Islet of Langerhans (tissue), 1 donor: Measurements from ENCODE around the gene UFM1.
A peak's percentile ranks its signal among the peaks of the same experiment; 100 is the strongest.
"Not testable (repeated sequence)": the region's sequence is repeated elsewhere in the genome, so short reads cannot be mapped to it uniquely, and the experiment has no call there.

Experiments
- FAIRE-seq: peaks from one replicate; lab custom pipeline; 2011; peaks lifted over from hg19 to GRCh38; lab: Jason Lieb, UNC

UFM1 gene

DNA sequence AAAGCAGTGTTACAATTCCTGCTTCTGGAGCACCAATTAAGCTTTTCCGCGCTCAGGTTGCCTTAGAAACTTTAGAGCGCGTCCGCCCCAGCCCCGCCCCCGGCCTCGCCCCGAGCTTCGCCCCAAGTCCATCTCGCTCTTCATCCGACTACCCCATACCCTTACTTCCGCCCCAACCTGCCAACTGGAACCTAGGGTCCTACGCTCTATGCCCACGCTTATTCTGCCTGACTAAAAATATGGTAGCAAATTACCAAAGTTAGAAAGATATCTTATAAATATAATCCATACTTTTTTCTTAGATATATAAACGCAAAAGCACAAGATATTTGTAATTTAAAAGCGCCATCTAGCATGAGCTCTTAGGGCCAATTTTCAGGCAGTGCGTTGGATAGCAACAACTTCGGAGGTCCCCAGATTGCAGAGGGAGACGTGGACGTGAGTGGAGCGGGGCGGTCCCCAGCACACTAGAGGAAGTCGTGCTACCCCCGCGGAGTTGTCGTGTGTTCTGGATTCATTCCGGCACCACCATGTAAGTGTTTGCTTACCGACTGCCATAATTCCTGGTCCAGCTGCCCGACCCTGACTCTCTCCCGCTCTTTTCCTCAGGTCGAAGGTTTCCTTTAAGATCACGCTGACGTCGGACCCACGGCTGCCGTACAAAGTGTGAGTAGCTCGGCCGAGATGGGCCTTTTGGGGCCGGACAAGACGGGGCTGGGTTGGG, at the start of gene UFM1:
Gene UFM1, plus strand, starts transcription at position 462 of the 724 bp plus-strand sequence. Its CDS starts 69 bp downstream, at position 531.
- peak; percentile 100 for FAIRE-seq

DNA sequence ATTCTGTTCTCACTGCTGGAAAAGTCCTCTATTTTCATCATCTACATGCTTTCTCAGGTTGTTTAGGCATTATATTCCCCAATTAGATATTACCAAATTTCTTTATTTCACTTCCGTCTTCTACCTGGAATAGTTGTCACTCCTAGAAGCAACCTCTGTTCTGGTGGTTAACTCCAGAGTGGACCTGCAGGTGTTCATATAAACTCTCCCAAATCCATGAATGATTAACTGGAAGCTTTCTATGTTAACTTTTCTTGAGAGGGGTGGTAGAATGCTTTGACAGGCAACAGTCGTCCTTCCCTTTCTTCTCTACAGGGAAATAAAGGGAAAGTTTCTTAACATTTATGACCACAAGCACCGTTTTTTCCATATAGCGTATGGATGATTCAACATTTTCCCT, 48.4 kb upstream of the UFM1 start:
- FAIRE-seq = no peak

DNA sequence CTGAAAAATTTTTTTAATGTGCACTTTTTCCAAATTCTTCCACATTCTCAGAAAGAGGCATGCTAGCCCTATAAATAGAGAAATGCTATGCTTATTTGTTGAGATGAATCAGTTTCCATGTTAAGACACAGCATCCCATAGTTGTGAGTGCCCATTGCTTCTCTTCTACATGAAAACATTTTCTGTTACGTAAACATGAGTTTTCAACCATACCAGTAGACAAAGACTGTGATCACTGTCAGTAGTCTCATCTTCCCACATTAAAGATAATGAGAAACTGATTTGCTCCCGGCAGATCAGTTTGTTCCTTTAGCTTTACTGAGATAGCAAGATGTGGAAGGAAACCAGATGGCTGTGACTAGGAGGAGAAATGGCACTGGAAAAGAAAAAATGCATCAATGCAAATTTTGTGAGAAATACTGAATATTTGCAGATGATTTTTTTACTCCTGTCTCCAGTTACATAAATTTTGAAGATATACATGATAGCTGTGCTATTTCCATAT, 45.8 kb upstream of the UFM1 start:
- FAIRE-seq = no peak

DNA sequence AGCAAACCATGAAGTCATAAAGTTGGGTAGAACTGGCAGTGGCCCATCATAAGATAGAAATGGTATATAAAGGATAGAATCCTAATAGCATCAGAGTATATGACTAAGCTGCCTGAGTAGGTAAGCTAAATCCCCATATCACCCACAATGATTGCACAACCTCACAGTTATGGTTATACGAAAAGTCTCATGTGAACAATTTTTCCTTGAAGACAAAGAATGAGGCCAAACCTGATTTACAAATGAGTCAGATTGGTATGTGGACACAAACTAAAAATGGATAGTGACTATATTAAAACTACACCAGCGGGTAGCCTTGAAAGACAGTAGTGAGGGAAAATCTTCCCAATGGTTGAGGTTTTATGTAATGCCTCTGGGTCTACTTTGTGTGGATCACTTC, 40.9 kb upstream of the UFM1 start:
- no peak for FAIRE-seq

DNA sequence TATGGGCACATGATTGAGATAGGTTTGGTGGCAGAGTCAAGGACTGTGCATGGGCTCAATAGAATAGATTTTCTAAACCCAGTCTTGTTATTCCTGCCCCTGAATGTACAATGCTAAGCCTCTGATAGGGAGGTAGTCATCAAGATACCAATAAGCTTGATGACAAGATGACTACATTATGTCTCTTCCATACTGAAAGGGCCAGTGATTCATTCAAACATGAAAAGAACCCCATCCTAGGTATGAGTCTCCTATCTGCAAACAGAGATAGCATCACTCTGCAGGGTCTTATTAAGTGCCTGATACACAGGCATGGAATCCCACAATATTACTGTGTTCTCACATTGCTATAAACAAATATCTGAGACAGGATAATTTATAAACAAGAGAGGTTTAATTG, 40.3 kb upstream of the UFM1 start:
- no peak for FAIRE-seq

DNA sequence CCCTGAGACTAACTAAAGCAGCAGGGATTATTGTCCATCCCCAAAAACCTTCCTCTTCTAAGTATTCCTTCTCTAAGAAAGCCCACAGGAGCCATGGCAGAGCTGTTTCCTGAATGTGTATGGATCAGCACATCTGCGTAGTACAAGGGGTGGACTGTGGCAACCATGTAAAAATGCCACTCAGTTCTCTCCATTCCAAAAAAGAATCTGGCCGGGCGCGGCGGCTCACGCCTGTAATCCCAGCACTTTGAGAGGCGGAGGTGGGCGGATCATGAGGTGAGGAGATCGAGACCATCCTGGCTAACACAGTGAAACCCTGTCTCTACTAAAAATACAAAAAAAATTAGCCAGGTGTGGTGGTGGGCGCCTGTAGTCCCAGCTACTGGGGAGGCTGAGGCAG, 38.5 kb upstream of the UFM1 start:
- FAIRE-seq = not testable (repeated sequence)

DNA sequence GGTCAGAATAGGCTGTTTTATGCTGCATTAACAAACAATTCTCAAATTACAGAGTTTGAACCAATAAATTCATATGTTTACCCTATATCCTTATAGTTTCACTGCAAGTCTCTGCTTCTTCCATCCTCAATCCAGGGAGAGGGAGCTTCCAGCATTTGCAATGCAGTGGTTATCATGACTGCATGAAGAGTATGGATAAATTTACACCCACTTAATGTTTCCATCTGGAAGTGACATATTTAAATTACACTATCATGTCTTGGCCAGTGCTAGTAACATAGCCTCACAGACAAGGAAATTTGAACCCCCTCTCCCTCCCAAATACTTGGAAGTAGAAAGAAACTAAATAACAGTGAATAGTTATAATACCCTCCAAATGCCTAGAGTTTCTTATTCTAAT, 33.5 kb upstream of the UFM1 start:
- no peak for FAIRE-seq

DNA sequence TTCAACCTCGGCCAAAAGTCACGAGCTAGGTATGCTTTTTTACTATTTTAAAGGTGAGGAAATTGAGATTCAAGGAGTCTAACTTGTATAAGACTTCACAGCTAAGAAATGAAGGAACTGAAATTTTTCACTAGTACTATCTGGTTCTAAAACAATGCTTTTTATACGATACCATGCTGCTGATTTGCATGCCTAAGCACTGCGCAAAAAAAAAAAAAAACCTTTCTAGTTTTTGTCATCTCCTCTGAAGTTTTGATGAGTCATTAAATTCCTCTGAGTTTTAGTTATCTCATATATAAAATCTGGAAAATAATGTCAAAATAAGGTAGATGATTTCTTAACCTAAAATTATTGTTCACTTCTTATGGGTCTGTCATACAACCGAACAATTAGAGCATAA, 28.0 kb upstream of the UFM1 start:
- no peak for FAIRE-seq

DNA sequence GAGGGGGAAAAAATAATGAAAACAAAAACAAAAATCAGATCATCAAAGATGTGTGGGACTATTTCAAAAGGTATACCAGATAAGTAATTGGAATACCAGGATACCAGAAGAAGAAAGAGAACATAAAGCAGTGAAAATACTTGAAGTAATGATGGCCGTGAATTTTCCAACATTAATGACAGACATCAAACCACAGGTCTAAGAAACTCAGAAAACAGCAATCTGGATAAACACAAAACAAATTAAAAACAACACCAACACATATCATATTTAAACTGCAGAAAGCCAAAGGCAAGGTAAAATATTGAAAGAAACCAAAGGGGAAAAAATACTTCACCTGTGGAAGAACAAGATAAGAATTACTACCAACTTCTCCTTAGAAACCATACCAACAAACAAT, 24.2 kb upstream of the UFM1 start:
- no peak for FAIRE-seq

DNA sequence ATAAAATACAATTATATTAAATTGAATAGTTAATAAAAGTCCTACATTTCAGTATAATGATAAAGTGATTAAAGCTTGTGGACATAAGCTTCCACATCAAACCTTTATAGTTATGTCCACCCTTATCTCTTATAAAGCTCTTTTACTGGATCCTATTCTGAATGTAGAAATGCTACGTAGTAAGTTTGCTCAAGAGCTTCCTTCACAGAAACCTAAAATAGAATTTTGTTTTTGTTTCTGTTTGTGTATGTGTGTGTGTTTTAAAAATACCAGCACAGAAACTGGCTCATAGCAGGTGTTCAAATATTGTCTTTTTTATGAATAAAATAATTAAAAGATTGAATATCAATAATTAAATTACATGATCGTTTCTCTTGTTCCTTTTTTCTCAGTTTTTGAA, 21.0 kb upstream of the UFM1 start:
- no peak for FAIRE-seq

DNA sequence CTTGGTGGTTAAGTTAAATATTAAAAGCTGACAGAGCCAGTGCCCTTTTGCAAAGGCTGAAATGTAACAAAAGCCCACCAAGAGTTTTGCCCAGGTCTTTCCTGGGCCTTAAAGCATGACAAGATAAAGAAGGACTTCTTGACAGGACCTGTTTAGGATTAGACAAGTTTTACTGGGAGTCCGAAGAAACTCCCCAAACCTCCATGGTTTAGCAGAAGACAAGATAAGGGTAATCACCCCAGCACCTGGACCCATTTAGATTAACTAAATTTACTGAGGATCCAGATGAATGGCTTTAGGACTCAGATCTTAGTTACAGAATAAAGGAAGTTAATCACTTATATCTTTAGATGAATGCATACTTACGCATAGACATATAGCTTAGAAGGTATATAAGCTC, 14.8 kb upstream of the UFM1 start:
- no peak for FAIRE-seq

DNA sequence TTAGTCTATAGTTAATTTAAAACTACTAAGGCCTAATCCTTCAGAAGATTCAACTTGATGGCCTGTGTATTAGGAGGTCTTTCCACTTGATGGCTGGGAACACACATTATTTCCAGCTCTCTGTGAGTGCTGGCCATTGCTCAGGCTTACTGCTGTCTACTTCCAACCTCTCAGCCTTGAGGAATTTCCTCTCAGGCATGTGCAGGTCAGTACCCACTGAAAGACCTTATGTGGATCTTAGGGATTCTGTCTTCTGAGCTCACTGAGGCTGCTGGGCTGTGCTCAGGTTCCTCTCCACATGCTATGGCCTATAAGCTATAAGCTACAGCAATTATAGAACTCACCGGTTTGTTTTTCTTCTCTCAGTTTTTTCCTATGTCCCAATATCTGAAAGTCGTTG, 11.6 kb upstream of the UFM1 start:
- FAIRE-seq = no peak

DNA sequence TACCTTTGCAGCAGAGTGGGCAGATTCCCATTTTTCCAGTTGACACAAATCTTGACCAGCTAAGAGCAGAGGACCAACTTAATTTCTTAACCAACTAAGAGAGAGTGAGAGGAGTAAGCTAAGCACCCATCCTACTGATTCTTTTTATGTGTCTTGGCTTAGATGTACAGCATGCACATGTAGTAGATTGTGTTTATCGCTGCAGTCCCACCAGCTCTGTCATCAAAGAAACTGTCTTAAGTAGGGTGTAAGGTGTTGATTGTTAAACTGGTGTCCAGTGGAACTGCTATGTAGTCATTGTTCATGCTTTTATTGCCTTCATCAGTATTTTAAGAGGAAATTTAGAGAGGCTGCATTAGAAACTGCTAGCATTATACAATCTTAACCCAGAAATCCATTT, 9.0 kb upstream of the UFM1 start:
- no peak for FAIRE-seq

DNA sequence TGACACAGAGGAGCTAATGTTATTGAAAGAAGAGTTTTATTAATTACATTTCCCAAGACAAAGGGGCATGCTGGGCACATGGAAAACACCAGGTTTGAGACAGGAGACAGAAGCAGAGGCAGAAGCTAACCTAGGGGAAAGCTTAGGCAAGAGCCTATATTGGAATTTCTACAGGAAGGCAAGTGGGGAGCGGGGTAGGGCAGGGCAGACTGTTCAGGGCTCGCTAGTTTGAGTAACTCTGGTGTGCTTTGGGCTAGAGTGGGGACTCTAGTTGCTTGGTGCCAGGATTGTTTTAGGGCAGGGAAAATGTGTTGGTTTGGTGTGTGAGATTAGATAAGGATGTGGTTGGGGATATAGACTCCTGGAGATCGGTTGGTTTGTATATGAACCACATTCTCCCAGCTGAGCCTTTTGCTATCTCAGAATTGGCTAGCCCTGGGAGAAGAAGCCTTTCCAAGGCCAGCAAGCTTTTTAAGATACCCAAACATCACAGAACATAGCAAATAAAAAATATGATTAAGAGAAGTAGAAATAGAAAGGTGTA, 8.4 kb upstream of the UFM1 start:
- FAIRE-seq = no peak

DNA sequence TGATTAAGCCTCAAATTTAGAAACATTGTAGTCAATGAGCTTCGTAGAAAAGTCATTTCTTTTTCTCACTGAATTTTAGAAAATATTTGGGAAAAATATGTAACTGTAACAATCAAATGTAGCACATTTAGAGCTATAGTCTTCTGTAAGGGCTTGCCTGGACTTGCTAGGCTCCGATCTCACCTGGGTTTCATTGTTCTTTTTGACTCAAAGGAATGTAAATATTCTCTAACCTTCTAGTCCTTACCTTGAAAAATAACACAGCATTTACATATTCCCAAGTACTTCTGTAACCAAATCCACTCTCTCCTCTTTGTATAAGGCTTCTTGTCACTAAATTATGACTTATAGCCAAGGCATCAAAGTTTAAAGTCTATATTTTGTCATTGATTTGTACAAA, 2.9 kb upstream of the UFM1 start:
- FAIRE-seq = no peak

DNA sequence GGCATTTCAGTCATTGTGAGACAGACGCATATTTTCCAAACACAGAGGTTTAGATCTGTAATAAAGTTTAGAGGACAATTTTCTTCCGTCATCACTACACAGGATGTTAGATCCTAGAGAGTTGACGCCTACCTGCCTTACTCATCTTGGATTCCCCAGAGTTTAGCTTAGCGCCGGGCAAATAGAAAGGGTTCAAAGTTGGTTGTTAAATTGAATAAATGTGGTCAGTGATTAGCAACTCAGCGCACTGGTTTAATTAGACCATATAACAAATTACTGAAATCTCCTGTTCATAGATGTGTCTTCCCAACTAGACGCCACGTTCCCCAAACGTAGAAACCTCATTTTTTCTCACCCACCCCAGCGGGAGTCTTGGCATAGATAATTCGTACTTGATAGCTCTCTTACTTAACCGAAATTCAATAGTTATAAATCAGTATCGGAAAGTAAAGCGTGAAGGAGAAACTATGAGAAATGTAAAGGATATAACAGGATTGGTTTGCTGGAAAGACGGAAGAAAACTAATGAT, 726 bp upstream of the UFM1 start:
- FAIRE-seq = no peak

DNA sequence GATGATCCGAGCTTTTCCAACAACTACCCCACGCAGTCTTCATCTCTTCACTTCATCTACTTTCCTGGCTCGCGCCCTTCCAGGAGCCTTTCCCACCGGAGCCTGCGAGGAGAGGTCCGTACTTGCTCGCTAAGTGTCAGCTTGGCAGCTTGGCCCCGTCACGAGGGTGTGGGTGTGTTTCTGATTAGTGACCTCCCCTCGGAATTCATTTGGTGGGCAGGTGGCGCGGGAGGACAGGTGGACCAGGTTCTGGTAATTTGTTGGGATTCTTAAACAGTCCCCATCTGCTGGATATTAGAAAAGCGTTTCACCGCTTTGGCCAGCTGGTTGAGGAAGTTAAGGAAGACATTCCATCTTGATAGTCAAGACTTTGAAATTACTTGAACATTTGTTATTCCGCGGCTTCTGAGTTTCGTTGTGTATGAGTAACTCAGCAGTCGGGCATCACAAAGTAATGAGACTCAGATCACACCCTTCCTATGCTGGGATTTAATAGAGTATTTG, 515 bp downstream of the UFM1 start:
- no peak for FAIRE-seq

DNA sequence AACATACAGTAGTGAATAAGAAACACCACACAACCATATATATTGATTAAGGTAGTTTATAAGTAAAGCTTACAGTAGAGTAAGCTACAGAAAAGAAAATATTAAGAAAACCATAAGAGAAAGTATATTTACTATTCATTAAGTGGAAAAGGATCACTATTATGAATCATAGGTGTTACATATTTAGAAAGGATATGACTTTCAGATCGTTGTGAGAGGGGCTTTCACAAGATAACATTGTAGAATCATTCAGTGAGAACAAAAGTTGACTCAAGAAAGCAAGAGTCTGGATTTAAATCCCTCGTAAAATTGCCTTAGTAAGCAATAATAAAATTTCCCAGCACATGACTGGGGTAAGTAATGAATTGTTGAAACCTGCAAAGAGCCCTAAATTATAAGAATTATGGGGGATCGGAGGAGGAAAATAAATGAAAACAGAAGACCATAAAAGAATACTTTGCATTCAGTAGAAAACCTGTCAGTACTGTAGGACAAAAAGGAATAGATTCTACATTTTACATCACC, 6.0 kb downstream of the UFM1 start:
- FAIRE-seq = no peak

DNA sequence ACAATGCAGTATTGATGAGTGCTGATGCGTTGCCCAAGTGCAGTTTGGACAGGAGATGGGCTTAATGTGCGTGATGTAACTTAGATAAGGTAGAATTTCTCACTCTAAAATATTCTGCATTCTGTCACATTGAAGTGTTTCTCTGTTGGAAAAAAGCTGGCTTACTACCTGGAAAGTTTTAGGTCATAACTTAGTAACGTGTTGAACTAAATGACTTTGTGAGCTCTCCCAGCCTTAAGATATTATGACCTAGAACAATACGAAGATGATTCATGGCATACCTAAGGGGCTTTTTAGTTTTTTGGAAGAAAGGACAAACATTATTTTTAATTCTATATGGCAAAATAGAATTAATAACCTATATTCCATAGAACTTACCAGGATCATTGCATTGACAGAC, 9.0 kb downstream of the UFM1 start:
- FAIRE-seq = no peak

DNA sequence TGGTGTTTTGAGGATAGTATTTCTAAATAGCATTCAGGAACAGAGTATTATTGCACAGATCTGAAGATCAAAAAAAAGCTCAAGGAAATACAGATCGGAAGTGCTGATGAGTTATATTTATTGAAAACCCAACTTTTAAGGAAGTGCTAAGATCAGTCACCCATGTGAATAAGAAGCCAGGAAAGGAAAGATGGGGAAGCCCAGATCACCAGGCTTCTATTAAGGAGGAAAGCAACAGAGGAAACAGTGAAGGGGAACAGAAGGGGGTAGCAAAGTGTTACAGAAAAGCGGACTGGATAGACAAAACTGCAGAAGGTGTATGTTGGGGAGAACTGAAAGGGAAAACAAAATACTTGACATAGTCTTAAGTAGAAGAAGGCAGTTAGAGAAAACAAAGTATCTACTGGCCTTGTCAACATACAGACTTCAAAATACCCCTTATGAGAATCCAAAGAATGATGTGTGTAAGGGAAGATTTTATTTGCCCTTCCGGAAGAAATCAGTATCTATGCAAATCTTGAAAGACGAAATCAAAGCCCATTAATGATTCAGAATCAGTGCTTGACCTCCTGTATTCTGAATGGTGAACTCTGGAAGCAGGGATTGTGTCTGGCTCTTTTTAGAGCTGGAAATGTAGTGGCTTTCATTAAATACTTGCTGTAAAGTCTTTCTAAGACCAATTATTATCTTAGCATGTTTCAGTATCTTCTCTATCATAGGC, 12.1 kb downstream of the UFM1 start:
- FAIRE-seq = no peak

DNA sequence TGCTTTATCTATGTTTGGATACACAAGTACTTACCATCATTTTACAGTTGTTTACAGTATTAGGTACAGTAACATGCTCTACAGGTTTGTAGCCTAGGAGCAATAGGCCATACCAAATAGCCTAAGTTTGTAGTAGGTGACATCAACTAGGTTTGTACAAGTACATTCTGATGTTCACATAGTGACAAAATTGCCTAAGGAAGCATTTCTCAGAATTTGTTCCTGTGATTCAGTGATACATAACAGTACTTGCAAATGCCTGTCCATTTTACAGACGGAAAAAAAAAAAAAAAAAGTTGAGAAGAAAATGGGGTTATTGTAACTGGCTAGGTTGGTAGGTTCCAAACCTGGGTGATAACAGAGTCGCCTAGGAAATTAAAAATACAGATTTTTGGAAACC, 13.6 kb downstream of the UFM1 start:
- FAIRE-seq = no peak

DNA sequence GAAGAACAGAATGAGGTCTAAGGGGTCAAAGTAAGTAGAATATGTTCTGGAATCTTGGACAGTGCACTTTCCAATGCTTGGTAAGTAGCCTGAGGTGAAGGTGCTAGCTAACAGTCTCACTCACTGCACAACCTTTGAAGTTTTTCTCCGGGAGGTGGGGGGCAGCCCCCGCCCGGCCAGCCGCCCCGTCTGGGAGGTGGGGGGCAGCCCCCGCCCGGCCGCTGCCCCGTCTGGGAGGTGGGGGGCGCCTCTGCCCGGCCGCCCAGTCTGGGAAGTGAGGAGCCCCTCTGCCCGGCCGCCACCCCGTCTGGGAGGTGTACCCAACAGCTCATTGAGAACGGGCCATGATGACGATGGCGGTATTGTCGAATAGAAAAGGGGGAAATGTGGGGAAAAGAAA, 14.1 kb downstream of the UFM1 start:
- not testable (repeated sequence) for FAIRE-seq

DNA sequence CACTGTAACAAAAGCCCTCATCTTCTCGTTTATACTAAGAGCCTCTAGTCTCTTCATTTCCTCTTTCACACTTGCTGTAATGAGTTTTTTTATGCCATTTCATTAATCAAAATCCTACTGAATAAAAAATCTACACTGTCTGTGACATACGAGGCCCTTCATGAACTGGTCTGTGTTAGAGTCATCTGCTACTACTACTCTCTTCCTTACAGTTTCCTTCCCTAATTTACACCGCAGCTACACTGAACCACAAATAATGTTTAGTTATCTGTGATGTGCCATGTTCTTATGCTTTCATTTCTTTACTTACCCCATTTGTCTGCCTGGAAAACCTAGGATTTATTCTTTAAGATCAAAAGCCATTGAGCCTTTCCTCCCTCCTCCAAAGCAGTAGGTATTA, 16.0 kb downstream of the UFM1 start:
- no peak for FAIRE-seq
